GM23248 (cell line): ENCODE results near the gene ZNF692. TPM values are rescaled to one million over a fixed set of nuclear protein-coding genes. Genes with fewer than 3 reads are reported as not detected.

Source experiments
- DNase-seq: peaks from one replicate; pipeline ENCODE4 v3.0.0-alpha.2; 2015
- H2AFZ ChIP-seq: fragments of 200-600 bp; sonication (generic); 2 replicates; pipeline ENCODE4 v1.6.1; 2016; ENCODE audit warnings: antibody characterized with exemption
- H3F3A ChIP-seq: fragments of 200-600 bp; sonication (generic); 2 replicates; pipeline ENCODE4 v1.6.1; 2016; ENCODE audit warnings: mild to moderate bottlenecking, antibody characterized with exemption, mixed run types; ENCODE audit not compliant: insufficient read depth
- H3K27ac ChIP-seq: fragments of 200-600 bp; sonication (generic); 2 replicates; pipeline ENCODE4 v1.5.1; 2016; ENCODE audit warnings: mild to moderate bottlenecking
- H3K27me3 ChIP-seq: fragments of 200-600 bp; sonication (generic); replicated peaks from 2 replicates; pipeline ENCODE4 v1.6.1; 2016; ENCODE audit warnings: mild to moderate bottlenecking; ENCODE audit not compliant: insufficient read depth
- H3K36me3 ChIP-seq: fragments of 200-600 bp; sonication (generic); 2 replicates; pipeline ENCODE4 v1.6.1; 2016; ENCODE audit warnings: low read depth, mild to moderate bottlenecking
- H3K4me1 ChIP-seq: fragments of 200-600 bp; sonication (generic); 2 replicates; pipeline ENCODE4 v1.6.1; 2016; ENCODE audit warnings: mild to moderate bottlenecking; ENCODE audit not compliant: insufficient read depth
- H3K4me2 ChIP-seq: fragments of 200-600 bp; sonication (generic); one replicate; pipeline ENCODE4 v1.6.1; 2016; ENCODE audit warnings: mild to moderate bottlenecking; ENCODE audit not compliant: unreplicated experiment
- H3K4me3 ChIP-seq: fragments of 200-600 bp; sonication (generic); 2 replicates; pipeline ENCODE4 v1.5.1; 2016; ENCODE audit warnings: mild to moderate bottlenecking
- H3K79me2 ChIP-seq: fragments of 200-600 bp; sonication (generic); 2 replicates; pipeline ENCODE4 v1.6.1; 2016; ENCODE audit warnings: mild to moderate bottlenecking; ENCODE audit not compliant: insufficient read depth
- H3K9ac ChIP-seq: fragments of 200-600 bp; sonication (generic); 2 replicates; pipeline ENCODE4 v1.6.1; 2016; ENCODE audit warnings: mild to moderate bottlenecking
- H3K9me2 ChIP-seq: fragments of 200-600 bp; sonication (generic); 2 replicates; pipeline ENCODE4 v1.6.1; 2016; ENCODE audit warnings: mixed run types, mild to moderate bottlenecking, moderate library complexity; ENCODE audit not compliant: insufficient read depth
- H3K9me3 ChIP-seq: fragments of 200-600 bp; sonication (generic); one replicate; pipeline ENCODE4 v1.6.1; 2017; ENCODE audit warnings: low read depth
- H4K20me1 ChIP-seq: fragments of 200-600 bp; sonication (generic); 2 replicates; pipeline ENCODE4 v1.6.0; 2016; ENCODE audit not compliant: insufficient read depth
- EZH2 ChIP-seq: fragments of 200-600 bp; sonication (generic); IDR thresholded peaks from 2 replicates; pipeline ENCODE4 v1.6.1; 2018; ENCODE audit warnings: antibody characterized with exemption, mild to moderate bottlenecking; ENCODE audit not compliant: insufficient read depth, poor library complexity, severe bottlenecking
- EZH2phosphoT487 ChIP-seq: fragments of 200-600 bp; sonication (generic); IDR thresholded peaks from 2 replicates; pipeline ENCODE4 v1.6.1; 2018; ENCODE audit warnings: antibody characterized with exemption, moderate library complexity, mild to moderate bottlenecking, low read depth; ENCODE audit not compliant: insufficient read depth
- WGBS, 2 experiments: methylation state at CpG; one replicate each; pipeline ENCODE4 v1.1.6; 2015 to 2017; ENCODE audit warnings: low lambda C conversion rate in 2 of 2, low coverage in 1 of 2; ENCODE audit errors: missing lambda C conversion rate in 2 of 2; 5-methylcytosine and 5-hydroxymethylcytosine counted together
- in situ Hi-C: fragments of 300-500 bp; cut with MboI; formaldehyde crosslinking; loops from 2 replicates; pipeline ENCODE4 v1.15.0; 2020
- polyA plus RNA-seq: library from polyadenylated mRNA; unstranded; fragments of >200 nt; fragmentation: Nextera tagmentation; extraction: Ambion mirVana; gene quantifications from 2 replicates; pipeline ENCODE4 v1.2.1, GENCODE V29; 2016
- total RNA-seq: library from RNA; depleted of rRNA; stranded (reverse); fragments of >200 nt; shearing (Covaris generic); gene quantifications from 2 replicates; pipeline ENCODE4 v1.2.3, GENCODE V29; 2014

Gene ZNF692
- total and polyA plus RNA-seq, 2 experiments from 2014 or later: 16.2 to 17.0 TPM

- in situ Hi-C loops: no loop called here
Observed at GRCh38 chr1:248847956-248848561, 10.8 kb downstream of the ZNF692 start.

GRCh38 chr1:248847181-248847955 lies 11.5 kb downstream of the ZNF692 start:
- Histone ChIP-seq H3K9ac (no peak overlapping the region), H3K79me2 (peaks cover 35% of the 10 kb centered on the region), H4K20me1 (no peaks in the 10 kb centered on the region), H3K27ac (no peak overlapping the region), H3K4me3 (no peak overlapping the region), H3K27me3 (no peaks in the 10 kb centered on the region), H3K36me3 (peaks cover 15% of the 10 kb centered on the region; the same call in 1 of the 2 replicates), H3F3A (peaks cover 6% of the 10 kb centered on the region), H2AFZ (no peak overlapping the region), H3K9me2 (no peaks in the 10 kb centered on the region), H3K4me1 (peaks cover 4% of the 10 kb centered on the region), H3K9me3 (no peaks in the 10 kb centered on the region), H3K4me2 (no peak overlapping the region)
- DNase-seq: no peak
- WGBS, 2 experiments: 96 to 98% methylated on average over 61 to 76 of the region's 76 CpGs
- TF ChIP-seq EZH2phosphoT487 (no peak), EZH2 (no peak)
- in situ Hi-C loops: no loop called here

More at GRCh38 chr1:248847956-248848561, 10.8 kb downstream of the ZNF692 start:
- no peak for TF ChIP-seq EZH2phosphoT487
- TF ChIP-seq EZH2: no peak
- H3K4me2 ChIP-seq: no peak overlapping the region
- no peak overlapping the region for H3K27ac ChIP-seq
- no peaks in the 10 kb centered on the region for H3F3A ChIP-seq
- peaks cover 3% of the 10 kb centered on the region; the same call in 1 of the 2 replicates for H3K4me1 ChIP-seq
- no peak overlapping the region for H3K4me3 ChIP-seq
- H3K9ac ChIP-seq: no peak overlapping the region
- H3K9me3 ChIP-seq: no peaks in the 10 kb centered on the region
- H3K9me2 ChIP-seq: no peaks in the 10 kb centered on the region
- H4K20me1 ChIP-seq: no peaks in the 10 kb centered on the region
- DNase-seq: no peak
- peaks cover 15% of the 10 kb centered on the region; the same call in 1 of the 2 replicates for H3K36me3 ChIP-seq
- H3K27me3 ChIP-seq: no peaks in the 10 kb centered on the region
- H2AFZ ChIP-seq: no peak overlapping the region
- 94 to 97% methylated on average over 60 to 72 of the region's 72 CpGs for WGBS, 2 experiments
- peaks cover 28% of the 10 kb centered on the region for H3K79me2 ChIP-seq

GRCh38 chr1:248844526-248844925 lies 14.4 kb downstream of the ZNF692 start:
- no peak for TF ChIP-seq EZH2phosphoT487
- no peak for TF ChIP-seq EZH2
- Histone ChIP-seq H4K20me1 (no peaks in the 10 kb centered on the region), H3K9me2 (no peaks in the 10 kb centered on the region), H3K79me2 (peaks cover 58% of the 10 kb centered on the region), H3K27me3 (no peaks in the 10 kb centered on the region), H3K4me2 (no peak overlapping the region), H3K4me3 (no peak overlapping the region), H2AFZ (no peak overlapping the region), H3K9me3 (no peaks in the 10 kb centered on the region), H3K27ac (no peak overlapping the region), H3K9ac (no peak overlapping the region), H3K36me3 (peaks cover 15% of the 10 kb centered on the region; the same call in 1 of the 2 replicates), H3F3A (peaks cover 23% of the 10 kb centered on the region), H3K4me1 (peaks cover 18% of the 10 kb centered on the region)
- in situ Hi-C loops: no loop called here
- no peak for DNase-seq
- 91 to 94% methylated on average over 8 of the region's 8 CpGs for WGBS, 2 experiments

- Histone ChIP-seq H4K20me1 (no peaks in the 10 kb centered on the region), H3K4me3 (no peak overlapping the region), H3K4me2 (no peak overlapping the region), H3K9ac (no peak overlapping the region), H2AFZ (no peak overlapping the region), H3K27ac (no peak overlapping the region), H3K9me3 (no peaks in the 10 kb centered on the region), H3K79me2 (peaks cover 65% of the 10 kb centered on the region), H3K27me3 (no peaks in the 10 kb centered on the region), H3F3A (peaks cover 23% of the 10 kb centered on the region), H3K36me3 (peaks cover 15% of the 10 kb centered on the region; the same call in 1 of the 2 replicates), H3K4me1 (peaks cover 23% of the 10 kb centered on the region), H3K9me2 (no peaks in the 10 kb centered on the region)
- no peak for DNase-seq
- 77 to 80% methylated on average over 3 of the region's 3 CpGs for WGBS, 2 experiments
- in situ Hi-C loops: no loop called here
- no peak for TF ChIP-seq EZH2phosphoT487
- no peak for TF ChIP-seq EZH2
Observed at GRCh38 chr1:248843687-248844086, 15.2 kb downstream of the ZNF692 start.
